ENCODE measurements around the gene RANBP10.

The RANBP10 gene

DNA sequence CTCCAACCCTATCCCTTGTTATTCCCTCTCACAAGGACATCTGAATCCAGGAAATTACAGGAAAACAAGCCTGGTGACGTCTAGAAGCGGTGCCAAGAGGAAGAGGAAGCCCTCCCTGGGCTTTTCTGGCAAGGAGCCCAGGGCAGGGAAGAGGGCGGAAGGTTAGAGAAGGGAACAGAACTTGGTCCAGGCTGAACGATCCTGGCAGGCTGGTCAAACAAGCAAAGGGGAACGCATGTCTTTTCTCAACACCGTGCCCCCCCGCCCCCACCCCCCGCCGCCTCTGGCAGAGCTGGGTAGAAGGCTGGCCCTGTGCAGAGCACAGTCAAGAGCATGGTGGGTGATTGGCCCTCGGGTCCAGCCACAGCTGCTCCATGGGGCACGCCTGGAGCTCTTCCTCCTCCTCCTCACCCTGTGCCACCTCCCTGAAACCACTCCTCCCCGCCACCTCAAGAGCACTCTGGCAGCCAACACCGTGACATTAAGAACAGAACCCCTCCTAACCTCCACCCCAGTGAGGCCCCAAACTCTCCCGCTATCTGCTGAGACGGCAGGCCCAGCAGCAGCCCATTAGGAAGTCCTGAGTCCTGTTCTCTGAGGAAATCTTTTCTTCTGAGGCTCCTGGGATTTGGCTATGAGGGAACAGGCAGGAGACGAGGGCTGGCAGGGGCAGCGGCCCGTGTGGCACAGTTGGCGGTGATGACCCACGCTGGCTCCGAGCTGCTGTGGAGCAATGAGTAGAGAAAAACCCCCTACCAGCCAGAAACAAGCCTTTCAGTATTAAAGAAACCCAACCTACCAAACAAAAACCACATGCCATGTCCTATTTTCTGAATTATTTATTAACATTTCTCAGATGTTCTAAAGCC is 132.4 kb downstream of the RANBP10 start:
- DNase-seq: no peak

All from activated CD4-positive, alpha-beta T cell treated with anti-CD3 and anti-CD28 coated beads for 1 hour (primary cell).